Medulla oblongata (tissue), 1 donor: ENCODE results near the gene LRP8.

ENCODE experiments used
- DNase-seq: peaks from one replicate; pipeline ENCODE4 v3.0.0-alpha.2; 2015; ENCODE audit errors: extremely low spot score

The LRP8 gene

GRCh38 chr1:53328009-53328461 lies at the start of gene LRP8:
TSS of gene LRP8 (minus strand) at chr1:53328070. CDS start at chr1:53327912, 158 bp downstream.
- peak; percentile 62 for DNase-seq

GRCh38 chr1:53377438-53377841 lies 49.6 kb upstream of the LRP8 start:
- no peak for DNase-seq

GRCh38 chr1:53376742-53377437 lies 49.0 kb upstream of the LRP8 start:
- DNase-seq, result no peak

GRCh38 chr1:53376041-53376461 lies 48.2 kb upstream of the LRP8 start:
- no peak for DNase-seq

GRCh38 chr1:53375440-53375839 lies 47.6 kb upstream of the LRP8 start:
- DNase-seq, result no peak

- DNase-seq, result no peak
These were observed 45.4 kb upstream of the LRP8 start for GRCh38 chr1:53373246-53373645.

GRCh38 chr1:53372501-53372951 lies 44.7 kb upstream of the LRP8 start:
- DNase-seq, result no peak

GRCh38 chr1:53371851-53372250 lies 44.0 kb upstream of the LRP8 start:
- DNase-seq, result no peak

- DNase-seq, result no peak
These were observed 43.3 kb upstream of the LRP8 start for GRCh38 chr1:53371121-53371666.

GRCh38 chr1:53370369-53370961 lies 42.6 kb upstream of the LRP8 start:
- DNase-seq, result no peak

GRCh38 chr1:53369761-53370160 lies 41.9 kb upstream of the LRP8 start:
- no peak for DNase-seq

GRCh38 chr1:53369034-53369750 lies 41.3 kb upstream of the LRP8 start:
- DNase-seq, result no peak

- peak; percentile 10 for DNase-seq
These were observed 40.6 kb upstream of the LRP8 start for GRCh38 chr1:53368314-53369033.

- DNase-seq, result peak; percentile 38
These were observed 39.8 kb upstream of the LRP8 start for GRCh38 chr1:53367503-53368313.

GRCh38 chr1:53366901-53367502 lies 39.1 kb upstream of the LRP8 start:
- DNase-seq, result no peak

GRCh38 chr1:53365437-53366063 lies 37.7 kb upstream of the LRP8 start:
- no peak for DNase-seq

GRCh38 chr1:53362851-53363642 lies 35.2 kb upstream of the LRP8 start:
- no peak for DNase-seq

- DNase-seq, result no peak
These were observed 34.4 kb upstream of the LRP8 start for GRCh38 chr1:53362270-53362669.

GRCh38 chr1:53361541-53361961 lies 33.7 kb upstream of the LRP8 start:
- no peak for DNase-seq
